ENCODE results near the gene FBXL2.

DNA sequence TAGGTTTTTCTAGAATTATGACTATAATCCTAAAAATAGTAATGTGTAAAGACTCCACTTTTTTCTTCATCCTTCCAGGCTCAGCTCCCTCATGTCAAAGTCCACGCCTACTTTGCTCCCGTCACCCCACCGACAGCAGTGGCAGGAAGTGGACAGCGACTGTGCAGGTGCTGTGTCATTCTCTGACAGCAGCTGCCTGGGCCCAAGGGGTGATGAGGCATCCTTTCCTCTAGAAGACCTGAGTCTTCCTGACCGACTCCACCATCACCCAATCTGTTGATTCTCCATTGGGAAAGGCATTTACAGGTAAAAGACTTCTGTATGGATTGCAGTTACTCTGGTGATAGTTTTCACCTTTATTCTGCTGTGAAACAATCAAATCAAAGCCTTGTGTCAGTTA lies 108.2 kb downstream of the FBXL2 start:
- no peak for TF ChIP-seq CTCF (IDR thresholded peaks at IDR 0.05)
- no peak for TF ChIP-seq POLR2A (IDR thresholded peaks at IDR 0.05)

Measured in suprapubic skin (tissue), 3 donors.